MCF 10A (cell line): Measurements from ENCODE around the gene OR13F1. TPM values are rescaled to one million over a fixed set of nuclear protein-coding genes. Genes with fewer than 3 reads are reported as not detected.

Source experiments
- Bru-seq: library from RNA; stranded (reverse); fragments of 400-500 nt; gene quantifications from one replicate; lab custom pipeline; 2021; lab: Mats Ljungman, UMichigan
- BruChase-seq, 2 experiments: library from RNA; stranded (reverse); fragments of 400-500 nt; gene quantifications; one replicate each; lab custom pipeline; 2021; lab: Mats Ljungman, UMichigan
- BruUV-seq: library from RNA; stranded (reverse); fragments of 400-500 nt; replicated peaks from 2 replicates; lab custom pipeline; 2021; lab: Mats Ljungman, UMichigan
- CTCF ChIA-PET: fragments of 300-600 bp; sonication (Branson Sonifier 250); formaldehyde crosslinking; extraction: SDS; loops from one replicate; lab custom pipeline; 2021; ENCODE audit warnings: antibody characterized with exemption, inconsistent platforms; lab: Yijun Ruan, JAX
- POLR2A ChIA-PET: fragments of 300-600, 350-650 bp; sonication (Branson Sonifier 250); formaldehyde crosslinking; extraction: SDS; loops from one replicate; lab custom pipeline; 2020; ENCODE audit warnings: antibody characterized with exemption, inconsistent platforms; lab: Yijun Ruan, JAX
- DNase-seq: peaks from one replicate; pipeline ENCODE4 v3.0.0-alpha.2; 2018; ENCODE audit not compliant: unreplicated experiment
- H3K27ac Mint-ChIP-seq: one replicate; pipeline ENCODE4 v1.8.0; 2022; ENCODE audit warnings: mild to moderate bottlenecking, low read depth, mixed read lengths; ENCODE audit not compliant: unreplicated experiment
- H3K27me3 Mint-ChIP-seq: one replicate; pipeline ENCODE4 v1.8.0; 2022; ENCODE audit warnings: mixed read lengths; ENCODE audit not compliant: insufficient read depth, unreplicated experiment
- H3K36me3 Mint-ChIP-seq: one replicate; pipeline ENCODE4 v1.8.0; 2022; ENCODE audit warnings: mild to moderate bottlenecking, moderate library complexity, mixed read lengths; ENCODE audit not compliant: insufficient read depth, unreplicated experiment
- H3K4me1 Mint-ChIP-seq: one replicate; pipeline ENCODE4 v1.8.0; 2022; ENCODE audit warnings: mixed read lengths; ENCODE audit not compliant: insufficient read depth, unreplicated experiment
- H3K4me3 Mint-ChIP-seq: one replicate; pipeline ENCODE4 v1.8.0; 2022; ENCODE audit warnings: mild to moderate bottlenecking, moderate library complexity, mixed read lengths; ENCODE audit not compliant: unreplicated experiment
- H3K9me3 Mint-ChIP-seq: one replicate; pipeline ENCODE4 v1.8.0; 2022; ENCODE audit warnings: mixed read lengths; ENCODE audit not compliant: unreplicated experiment
- intact Hi-C: fragments of 100-400 bp; cut with micrococcal nuclease; formaldehyde crosslinking; loops from 2 replicates; pipeline ENCODE4 v1.14.1; 2022
- long read RNA-seq: library from polyadenylated mRNA; stranded (forward); transcript quantifications from one replicate; pipeline ENCODE4 v2.0.0, GENCODE V29; 2022
- total RNA-seq: library from RNA; stranded (reverse); gene quantifications from 2 replicates; pipeline ENCODE4 v1.2.3, GENCODE V29; 2022
- TF ChIP-seq, protein P1 (sequence below): fragments of 200-600 bp; IDR thresholded peaks from one replicate; pipeline ENCODE4 v1.8.0; 2022; ENCODE audit warnings: antibody characterized with exemption, mild to moderate bottlenecking; ENCODE audit not compliant: unreplicated experiment

OR13F1 gene
- total RNA-seq (not detected in 2 replicates), Bru-seq, nascent RNA (not detected), BruChase-seq, experiment 1, labeled RNA remaining after a 6-hour chase (not detected), BruChase-seq, experiment 2, labeled RNA remaining after a 2-hour chase (not detected)
- long read RNA-seq = 0 reads

DNA sequence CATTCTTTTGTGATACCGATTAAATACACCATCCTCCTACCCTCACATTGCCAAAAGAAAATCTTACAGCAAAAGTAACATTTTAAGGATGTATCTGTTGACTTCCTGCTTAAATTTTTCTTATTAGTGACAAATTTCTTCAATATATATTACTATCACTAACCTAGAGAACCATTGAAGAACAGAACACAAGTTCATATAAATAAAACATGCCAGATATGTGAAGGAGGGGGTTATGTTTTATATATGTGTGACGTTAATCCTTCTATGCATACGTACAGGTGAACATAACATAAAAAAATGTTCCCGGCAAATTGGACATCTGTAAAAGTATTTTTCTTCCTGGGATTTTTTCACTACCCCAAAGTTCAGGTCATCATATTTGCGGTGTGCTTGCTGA is at the start of gene OR13F1:
Gene OR13F1 (plus strand): TSS at position 301 of the 400 bp plus-strand sequence. CDS start 0 bp downstream, at position 301.
- TF ChIP-seq, protein P1, sequence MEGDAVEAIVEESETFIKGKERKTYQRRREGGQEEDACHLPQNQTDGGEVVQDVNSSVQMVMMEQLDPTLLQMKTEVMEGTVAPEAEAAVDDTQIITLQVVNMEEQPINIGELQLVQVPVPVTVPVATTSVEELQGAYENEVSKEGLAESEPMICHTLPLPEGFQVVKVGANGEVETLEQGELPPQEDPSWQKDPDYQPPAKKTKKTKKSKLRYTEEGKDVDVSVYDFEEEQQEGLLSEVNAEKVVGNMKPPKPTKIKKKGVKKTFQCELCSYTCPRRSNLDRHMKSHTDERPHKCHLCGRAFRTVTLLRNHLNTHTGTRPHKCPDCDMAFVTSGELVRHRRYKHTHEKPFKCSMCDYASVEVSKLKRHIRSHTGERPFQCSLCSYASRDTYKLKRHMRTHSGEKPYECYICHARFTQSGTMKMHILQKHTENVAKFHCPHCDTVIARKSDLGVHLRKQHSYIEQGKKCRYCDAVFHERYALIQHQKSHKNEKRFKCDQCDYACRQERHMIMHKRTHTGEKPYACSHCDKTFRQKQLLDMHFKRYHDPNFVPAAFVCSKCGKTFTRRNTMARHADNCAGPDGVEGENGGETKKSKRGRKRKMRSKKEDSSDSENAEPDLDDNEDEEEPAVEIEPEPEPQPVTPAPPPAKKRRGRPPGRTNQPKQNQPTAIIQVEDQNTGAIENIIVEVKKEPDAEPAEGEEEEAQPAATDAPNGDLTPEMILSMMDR = no peak
- H3K27me3 Mint-ChIP-seq = no peaks in the 10 kb centered on the region
- no peak within 1 kb of the TSS for H3K27ac Mint-ChIP-seq
- H3K9me3 Mint-ChIP-seq = no peaks in the 10 kb centered on the region
- CTCF ChIA-PET = no interaction called here
- no peak for DNase-seq
- H3K36me3 Mint-ChIP-seq = no peaks in the 10 kb centered on the region
- POLR2A ChIA-PET = no interaction called here
- H3K4me1 Mint-ChIP-seq = no peaks in the 10 kb centered on the region
- H3K4me3 Mint-ChIP-seq = no peak within 1 kb of the TSS
- no TSS peak for BruUV-seq
- intact Hi-C loops = no loop called here

GRCh38 chr9:104456831-104457230 is 47.2 kb upstream of the OR13F1 start:
- Mint-ChIP-seq H3K4me3 (no peak overlapping the region), H3K27ac (no peak overlapping the region), H3K36me3 (no peaks in the 10 kb centered on the region), H3K4me1 (no peaks in the 10 kb centered on the region), H3K27me3 (no peaks in the 10 kb centered on the region), H3K9me3 (no peaks in the 10 kb centered on the region)
- TF ChIP-seq, protein P1 = no peak
- ChIA-PET POLR2A (no interaction called here), CTCF (interaction anchor here (0.6 to 1.1 kb wide), 3 partner anchors 50 to 1197 kb away, joined by 3 to 5 read pairs (median 4); no protein-coding TSS in a partner anchor)
- no peak for DNase-seq
- BruUV-seq = no TSS peak
- intact Hi-C loops = no loop called here

DNA sequence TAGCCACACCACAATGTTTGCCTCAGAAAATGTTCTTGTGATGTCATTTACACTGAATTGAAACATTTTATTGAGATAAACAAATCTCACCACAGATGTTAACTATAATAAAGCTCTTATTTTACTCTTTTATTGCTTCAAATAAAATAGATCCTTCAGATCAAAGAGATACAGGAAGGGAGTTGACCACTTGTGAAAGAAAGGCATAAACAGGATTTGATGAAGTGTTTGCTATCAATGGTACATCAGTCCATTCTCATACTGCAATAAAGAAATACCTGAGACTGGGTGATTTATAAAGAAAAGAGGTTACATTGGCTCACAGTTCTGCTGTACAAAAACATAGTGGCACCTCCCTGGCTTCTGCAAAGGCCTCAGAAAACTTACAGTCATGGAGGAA is 40.2 kb upstream of the OR13F1 start:
- TF ChIP-seq, protein P1 = no peak
- peaks cover 13% of the 10 kb centered on the region for H3K9me3 Mint-ChIP-seq
- DNase-seq = no peak
- H3K27me3 Mint-ChIP-seq = no peaks in the 10 kb centered on the region
- intact Hi-C loops = no loop called here
- ChIA-PET POLR2A (no interaction called here), CTCF (interaction anchor here (0.7 kb wide), 1 partner anchor 207 kb away, joined by 3 read pairs; no protein-coding TSS in a partner anchor)
- no peaks in the 10 kb centered on the region for H3K36me3 Mint-ChIP-seq
- no peaks in the 10 kb centered on the region for H3K4me1 Mint-ChIP-seq
- H3K4me3 Mint-ChIP-seq = no peak overlapping the region
- H3K27ac Mint-ChIP-seq = no peak overlapping the region
- no TSS peak for BruUV-seq

DNA sequence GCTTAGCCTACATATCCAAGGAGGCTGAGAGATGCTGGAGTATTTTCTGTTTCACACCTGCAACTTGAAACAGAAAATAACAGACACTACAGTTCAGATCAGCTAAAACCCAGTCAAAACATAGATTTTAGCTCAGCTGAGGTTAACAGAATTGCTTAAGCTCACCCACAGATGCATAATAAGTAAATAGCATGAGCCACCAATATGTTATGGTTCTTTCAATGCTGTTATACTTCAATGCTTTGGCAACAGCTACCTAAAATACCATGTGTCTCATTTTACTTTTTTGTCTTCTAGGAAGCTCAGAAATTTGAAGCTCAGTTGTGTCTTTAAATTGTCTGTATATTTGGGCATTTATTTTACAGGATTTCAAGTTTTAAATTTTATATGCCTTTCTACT is 35.8 kb upstream of the OR13F1 start:
- BruUV-seq = no TSS peak
- no peak overlapping the region for H3K4me3 Mint-ChIP-seq
- H3K27ac Mint-ChIP-seq = no peak overlapping the region
- H3K4me1 Mint-ChIP-seq = no peaks in the 10 kb centered on the region
- CTCF ChIA-PET = interaction anchor here (0.6 kb wide), 1 partner anchor 192 kb away, joined by 3 read pairs; no protein-coding TSS in a partner anchor
- DNase-seq = no peak
- intact Hi-C loops = no loop called here
- POLR2A ChIA-PET = no interaction called here
- TF ChIP-seq, protein P1 = no peak
- peaks cover 13% of the 10 kb centered on the region for H3K9me3 Mint-ChIP-seq
- no peaks in the 10 kb centered on the region for H3K36me3 Mint-ChIP-seq
- no peaks in the 10 kb centered on the region for H3K27me3 Mint-ChIP-seq
